Gastrocnemius medialis (tissue), 4 donors: ENCODE data around the gene TTR. TPM values are rescaled to one million over a fixed set of nuclear protein-coding genes. Genes with fewer than 3 reads are reported as not detected.

ENCODE experiments used
- ATAC-seq, 2 donors: fragments of 150-250 bp; one replicate each; pipeline ENCODE4 v1.9.1; 2016
- DNase-seq, 2 donors: peaks; one replicate each; pipeline ENCODE4 v3.0.0-alpha.2; 2019
- H3K27ac ChIP-seq, 4 donors: fragments of 200-600 bp; sonication (generic); 1 replicate in 1 of 4; 2 replicates in 3 of 4; pipeline ENCODE4 v1.5.1; 2016 to 2018; ENCODE audit warnings: mild to moderate bottlenecking in 2 of 4, moderate library complexity in 1 of 4
- H3K27me3 ChIP-seq, 3 donors: fragments of 200-600 bp; sonication (generic) in 2 of 3; 1 replicate in 1 of 3; 2 replicates in 2 of 3; pipeline versions ENCODE4 v1.5.1 to v1.6.0; 2016 to 2019; ENCODE audit warnings: mild to moderate bottlenecking in 1 of 3, moderate library complexity in 1 of 3
- H3K36me3 ChIP-seq, 2 donors: fragments of 200-600 bp; sonication (generic) in 1 of 2; one replicate each; pipeline ENCODE4 v1.5.1; 2017 to 2018
- H3K4me1 ChIP-seq, 2 donors: fragments of 200-600 bp; sonication (generic) in 1 of 2; one replicate each; pipeline ENCODE4 v1.5.1; 2016 to 2017; ENCODE audit warnings: mild to moderate bottlenecking in 2 of 2
- H3K4me3 ChIP-seq, 4 donors: fragments of 200-600 bp; sonication (generic) in 3 of 4; 1 replicate in 1 of 4; 2 replicates in 3 of 4; pipeline ENCODE4 v1.5.1; 2016 to 2019; ENCODE audit warnings: mild to moderate bottlenecking in 2 of 4
- H3K9me3 ChIP-seq, 3 donors: fragments of 200-600 bp; sonication (generic) in 2 of 3; 1 replicate in 1 of 3; 2 replicates in 2 of 3; pipeline ENCODE4 v1.5.1; 2016 to 2019
- CTCF ChIP-seq, 5 experiments: fragments of 450-650 bp in 3 of 5; fragments of 200-600 bp in 2 of 5; sonication (generic) in 2 of 5; IDR thresholded peaks in 4 of 5; conservative IDR thresholded peaks in 1 of 5; 1 replicate in 4 of 5; 2 replicates in 1 of 5; pipeline ENCODE4 v1.5.1; 2016 to 2019; ENCODE audit warnings: antibody characterized with exemption in 5 of 5, mild to moderate bottlenecking in 3 of 5, moderate library complexity in 3 of 5
- POLR2A ChIP-seq, 2 donors: fragments of 450-650 bp; IDR thresholded peaks; one replicate each; pipeline ENCODE4 v1.6.1; 2017; ENCODE audit warnings: antibody characterized with exemption in 2 of 2, mild to moderate bottlenecking in 2 of 2, moderate library complexity in 2 of 2
- in situ Hi-C, 4 donors: fragments of 200-750 bp; cut with MboI; loops; one replicate each; pipeline versions ENCODE4 v1.15.0 to v1.8.0; 2017; ENCODE audit warnings: low sequenced_read_pairs in 4 of 4
- intact Hi-C: fragments of 100-400 bp; cut with DNase I; formaldehyde crosslinking; loops from one replicate; pipeline ENCODE4 v1.15.1; 2023; ENCODE audit warnings: low total_unique reads
- total RNA-seq, 4 donors: library from RNA; depleted of rRNA; stranded (reverse); fragments of >200 nt; gene quantifications; one replicate each; pipeline versions ENCODE4 v1.1.0 to v1.2.3, GENCODE V29; 2016

TTR gene
- total RNA-seq, 4 donors from 2014 or later, result 1.4 to 4.4 TPM; not detected in 2

- Histone ChIP-seq H3K4me1 (no peaks in the 10 kb centered on the region), H3K27ac (no peak overlapping the region), H3K27me3 (no peaks in the 10 kb centered on the region), H3K36me3 (no peaks in the 10 kb centered on the region), H3K4me3 (no peak overlapping the region), H3K9me3 (no peaks in the 10 kb centered on the region)
- no peak for TF ChIP-seq POLR2A (IDR thresholded peaks at IDR 0.05)
- no peak for TF ChIP-seq CTCF (IDR thresholded peaks at IDR 0.05 in 4 of 5, conservative IDR thresholded peaks at IDR 0.05 in 1 of 5)
- no peak for ATAC-seq
- in situ Hi-C loops, result no loop called here
- no peak for DNase-seq
- intact Hi-C loops, result no loop called here
These were observed 3.6 kb downstream of the TTR start for GRCh38 chr18:31595121-31595771.

- TF ChIP-seq POLR2A (IDR thresholded peaks at IDR 0.05) (no peak), CTCF (IDR thresholded peaks at IDR 0.05 in 4 of 5, conservative IDR thresholded peaks at IDR 0.05 in 1 of 5) (no peak)
- ATAC-seq (no peak), DNase-seq (no peak)
- intact Hi-C loops (no loop called here), in situ Hi-C loops (no loop called here)
- no peaks in the 10 kb centered on the region for H3K36me3 ChIP-seq
- H3K27me3 ChIP-seq, result no peaks in the 10 kb centered on the region
- no peak overlapping the region for H3K4me3 ChIP-seq
- H3K4me1 ChIP-seq, result no peaks in the 10 kb centered on the region
- H3K27ac ChIP-seq, result no peak overlapping the region
- H3K9me3 ChIP-seq, result no peaks in the 10 kb centered on the region
These were observed 4.6 kb downstream of the TTR start for GRCh38 chr18:31596081-31596872.

GRCh38 chr18:31598021-31598805 lies 6.5 kb downstream of the TTR start:
- intact Hi-C loops (no loop called here), in situ Hi-C loops (no loop called here)
- no peaks in the 10 kb centered on the region for H3K9me3 ChIP-seq
- no peak for DNase-seq
- no peak for TF ChIP-seq POLR2A (IDR thresholded peaks at IDR 0.05)
- TF ChIP-seq CTCF (IDR thresholded peaks at IDR 0.05 in 4 of 5, conservative IDR thresholded peaks at IDR 0.05 in 1 of 5), result no peak
- no peak for ATAC-seq
- H3K36me3 ChIP-seq, result no peaks in the 10 kb centered on the region
- H3K4me3 ChIP-seq, result no peak overlapping the region
- H3K27ac ChIP-seq, result no peak overlapping the region
- H3K27me3 ChIP-seq, result no peaks in the 10 kb centered on the region
- H3K4me1 ChIP-seq, result no peaks in the 10 kb centered on the region

- no peak for TF ChIP-seq POLR2A (IDR thresholded peaks at IDR 0.05)
- no peak for TF ChIP-seq CTCF (IDR thresholded peaks at IDR 0.05 in 4 of 5, conservative IDR thresholded peaks at IDR 0.05 in 1 of 5)
- Histone ChIP-seq H3K36me3 (no peaks in the 10 kb centered on the region), H3K27ac (no peak overlapping the region), H3K4me1 (no peaks in the 10 kb centered on the region), H3K27me3 (no peaks in the 10 kb centered on the region), H3K9me3 (no peaks in the 10 kb centered on the region), H3K4me3 (no peak overlapping the region)
- no peak for DNase-seq
- in situ Hi-C loops (no loop called here), intact Hi-C loops (no loop called here)
- no peak for ATAC-seq
These were observed 11.6 kb downstream of the TTR start for GRCh38 chr18:31603315-31603714.
